Prostate gland (tissue), 2 donors: Measurements from ENCODE around the gene CASKIN1. TPM values are rescaled to one million over a fixed set of nuclear protein-coding genes. Genes with fewer than 3 reads are reported as not detected.
"Not testable (repeated sequence)": the region's sequence is repeated elsewhere in the genome, so short reads cannot be mapped to it uniquely, and the experiment has no call there.

Source experiments
- DNase-seq: peaks from one replicate; pipeline ENCODE4 v3.0.0-alpha.2; 2019; ENCODE audit warnings: low spot score
- H3K27ac ChIP-seq, 2 donors: fragments of 200-600 bp; sonication (generic); 2 replicates each; pipeline ENCODE4 v1.5.1; 2017 to 2019
- H3K27me3 ChIP-seq: fragments of 200-600 bp; sonication (generic); replicated peaks from 2 replicates; pipeline ENCODE4 v1.5.1; 2019; ENCODE audit not compliant: insufficient read depth
- H3K36me3 ChIP-seq, 2 donors: fragments of 200-600 bp; sonication (generic); 1 replicate in 1 of 2; 2 replicates in 1 of 2; pipeline versions ENCODE4 v1.5.1 to v1.8.1; 2017 to 2019
- H3K4me1 ChIP-seq: fragments of 200-600 bp; sonication (generic); replicated peaks from 2 replicates; pipeline ENCODE4 v1.5.1; 2019
- H3K4me3 ChIP-seq, 2 donors: fragments of 200-600 bp; sonication (generic); 2 replicates each; pipeline ENCODE4 v1.5.1; 2017 to 2019
- H3K9me3 ChIP-seq: fragments of 200-600 bp; sonication (generic); 2 replicates; pipeline ENCODE4 v1.5.1; 2017
- POLR2A ChIP-seq: fragments of 450-650 bp; IDR thresholded peaks from one replicate; pipeline ENCODE4 v1.6.1; 2016; ENCODE audit warnings: antibody characterized with exemption, mild to moderate bottlenecking
- POLR2AphosphoS5 ChIP-seq: sonication (generic); formaldehyde crosslinking; IDR thresholded peaks from one replicate; pipeline ENCODE4 v1.6.1; 2017; ENCODE audit warnings: antibody characterized with exemption
- WGBS: methylation state at CpG from one replicate; pipeline ENCODE4 v1.1.5; 2018; 5-methylcytosine and 5-hydroxymethylcytosine counted together
- intact Hi-C: fragments of 100-400 bp; cut with DNase I; formaldehyde crosslinking; loops from one replicate; pipeline ENCODE4 v1.14.2; 2022
- microRNA counts, 2 donors: library from miRNA; unstranded; fragments of <30 nt; microRNA quantifications; one replicate each; lab custom pipeline; 2016 to 2017
- microRNA-seq: library from miRNA; unstranded; fragments of <30 nt; microRNA quantifications from one replicate; pipeline ENCODE4, GENCODE V29; 2016
- small RNA-seq, 2 donors: library from RNA; depleted of rRNA; stranded (forward); fragments of <200 nt; gene quantifications; one replicate each; pipeline ENCODE3, GENCODE V24; 2016
- total RNA-seq, 2 donors: library from RNA; depleted of rRNA; stranded (reverse); fragments of >200 nt; gene quantifications; one replicate each; pipeline ENCODE4 v1.1.0, GENCODE V29; 2016

CASKIN1 gene
- total RNA-seq, 2 donors from 2014 or later = 0.77 to 5.3 TPM

DNA sequence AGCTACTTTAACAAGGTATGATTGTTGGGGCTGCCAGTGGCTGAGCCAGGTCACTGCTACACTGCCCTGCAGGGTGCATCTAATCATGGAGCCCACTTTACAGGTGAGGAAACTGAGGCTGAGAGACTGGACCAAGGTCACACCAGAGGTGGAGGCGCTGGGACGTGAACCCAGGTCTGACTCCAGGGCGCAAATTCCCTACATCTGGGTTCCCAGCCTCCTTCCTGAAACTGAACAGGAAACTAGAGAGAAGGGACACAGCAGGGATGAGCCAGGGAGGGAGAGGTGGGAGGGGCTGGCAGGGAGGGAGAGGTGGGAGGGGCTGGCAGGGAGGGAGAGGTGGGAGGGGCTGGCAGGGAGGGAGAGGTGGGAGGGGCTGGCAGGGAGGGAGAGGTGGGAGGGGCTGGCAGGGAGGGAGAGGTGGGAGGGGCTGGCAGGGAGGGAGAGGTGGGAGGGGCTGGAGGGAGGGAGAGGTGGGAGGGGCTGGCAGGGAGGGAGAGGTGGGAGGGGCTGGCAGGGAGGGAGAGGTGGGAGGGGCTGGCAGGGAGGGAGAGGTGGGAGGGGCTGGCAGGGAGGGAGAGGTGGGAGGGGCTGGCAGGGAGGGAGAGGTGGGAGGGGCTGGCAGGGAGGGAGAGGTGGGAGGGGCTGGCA lies 68.7 kb downstream of the CASKIN1 start:
- Histone ChIP-seq H3K27ac (peak overlapping the region; percentile 84 to 92), H3K4me1 (peaks cover 36% of the 10 kb centered on the region)
- H3K9me3 ChIP-seq, intact Hi-C loops, H3K4me3 ChIP-seq, DNase-seq, H3K36me3 ChIP-seq, H3K27me3 ChIP-seq: not testable (repeated sequence)
- WGBS = 0% methylated on average over 3 of the region's 3 CpGs
- TF ChIP-seq POLR2A (peak; percentile 33), POLR2AphosphoS5 (peak; percentile 27)

MicroRNAs within 50 kb of the gene (microRNA counts, 767-probe panel; counts per million panel counts)
- microRNA hsa-miR-3180 (lab: Ali Mortazavi, UCI) = 268 to 431 counts per million in 2 donors
- 431 to 3,441 counts per million in 2 donors for microRNA hsa-miR-4516 (lab: Ali Mortazavi, UCI)

Small RNA genes within 50 kb of the gene (microRNA-seq; reads per million reads assigned to microRNA genes)
- gene MIR3180-5 (not detected), gene MIR4516 (not detected)

Small RNA genes within 50 kb of the gene (small RNA-seq; reads per million reads assigned to genes)
- 0 reads per million in 2 donors for gene MIR3180-5
- 0 reads per million in 2 donors for gene MIR4516
- gene RF00019 = 0 reads per million in 2 donors
- gene SNORD60 = 0 reads per million in 2 donors

Other genes starting within 250 kb of the CASKIN1 start
- under 1 TPM; 0.51 to 0.82 TPM for gene RPL3L, start 241.9 kb downstream of the CASKIN1 start, total RNA-seq
- 100 to 1,000 TPM; 172 to 333 TPM for gene NDUFB10, start 237.1 kb downstream of the CASKIN1 start, total RNA-seq
- 1,000 to 10,000 TPM; 2,046 to 2,467 TPM for gene RPS2, start 231.8 kb downstream of the CASKIN1 start, total RNA-seq
- 1 to 10 TPM in 1 of 2 donors, not detected in 1; 7.2 TPM for gene RNF151, start 229.7 kb downstream of the CASKIN1 start, total RNA-seq
- gene TBL3, start 224.6 kb downstream of the CASKIN1 start, total RNA-seq = 10 to 100 TPM; 54.3 to 57.1 TPM
- gene NOXO1, start 215.1 kb downstream of the CASKIN1 start, total RNA-seq = 1 to 10 TPM in 1 of 2 donors, under 1 TPM in 1; 0.32 to 5.0 TPM
- 10 to 100 TPM; 21.1 to 26.6 TPM for gene GFER, start 212.4 kb downstream of the CASKIN1 start, total RNA-seq
- 10 to 100 TPM in 1 of 2 donors, 1 to 10 TPM in 1; 4.0 to 16.1 TPM for gene SYNGR3, start 206.6 kb downstream of the CASKIN1 start, total RNA-seq
- 10 to 100 TPM; 30.7 to 74.3 TPM for gene ZNF598, start 186.8 kb downstream of the CASKIN1 start, total RNA-seq
- gene NPW, start 176.8 kb downstream of the CASKIN1 start, total RNA-seq = 1 to 10 TPM; 1.8 to 3.6 TPM
- gene NHERF2, start 169.7 kb downstream of the CASKIN1 start, total RNA-seq = 100 to 1,000 TPM; 118 to 170 TPM
- gene NTHL1, start 148.8 kb downstream of the CASKIN1 start, total RNA-seq = 10 to 100 TPM; 16.4 to 24.9 TPM
- gene TSC2, start 148.6 kb downstream of the CASKIN1 start, total RNA-seq = 100 to 1,000 TPM in 1 of 2 donors, 10 to 100 TPM in 1; 86.3 to 168 TPM
- gene PKD1, start 60.7 kb downstream of the CASKIN1 start, total RNA-seq = 100 to 1,000 TPM; 205 to 349 TPM
- 1 to 10 TPM; 1.8 to 5.1 TPM for gene RAB26, start 48.0 kb downstream of the CASKIN1 start, total RNA-seq
- gene TRAF7, start 40.8 kb downstream of the CASKIN1 start, total RNA-seq = 10 to 100 TPM; 40.0 to 51.5 TPM
- 100 to 1,000 TPM in 1 of 2 donors, 10 to 100 TPM in 1; 55.9 to 110 TPM for gene MLST8, start 8.8 kb upstream of the CASKIN1 start, total RNA-seq
- gene BRICD5, start 14.3 kb upstream of the CASKIN1 start, total RNA-seq = 10 to 100 TPM; 18.4 to 26.2 TPM
- gene PGP, start 18.2 kb upstream of the CASKIN1 start, total RNA-seq = 10 to 100 TPM; 12.7 to 23.7 TPM
- 10 to 100 TPM; 38.7 to 69.1 TPM for gene E4F1, start 27.0 kb upstream of the CASKIN1 start, total RNA-seq
- 1 to 10 TPM in 1 of 2 donors, under 1 TPM in 1; 0.77 to 4.6 TPM for gene DNASE1L2, start 39.8 kb upstream of the CASKIN1 start, total RNA-seq
- gene ECI1, start 55.0 kb upstream of the CASKIN1 start, total RNA-seq = 10 to 100 TPM; 48.5 to 87.0 TPM
- 100 to 1,000 TPM; 163 to 241 TPM for gene RNPS1, start 71.5 kb upstream of the CASKIN1 start, total RNA-seq
- gene ABCA3, start 144.1 kb upstream of the CASKIN1 start, total RNA-seq = 10 to 100 TPM in 1 of 2 donors, 1 to 10 TPM in 1; 8.2 to 24.7 TPM
- gene CCNF, start 232.8 kb upstream of the CASKIN1 start, total RNA-seq = 1 to 10 TPM; 7.3 to 8.0 TPM